IMR-90 (cell line): Measurements from ENCODE around the gene SLC6A12. TPM values are rescaled to one million over a fixed set of nuclear protein-coding genes. Genes with fewer than 3 reads are reported as not detected.

Experiments
- ATAC-seq: fragments of 200-7000 bp; cut with Tn5 transposase; 2 replicates; pipeline ENCODE4 v1.9.1; 2020; ENCODE audit warnings: low read depth, mild to moderate bottlenecking, moderate library complexity
- BruUV-seq: library from RNA; stranded (reverse); fragments of 400-500 nt; replicated peaks from 2 replicates; lab custom pipeline; 2021; lab: Mats Ljungman, UMichigan
- CTCF ChIA-PET: fragments of 300-600 bp; formaldehyde crosslinking; extraction: SDS; loops from one replicate; lab custom pipeline; 2021; ENCODE audit warnings: antibody characterized with exemption; lab: Yijun Ruan, JAX
- POLR2A ChIA-PET: fragments of 300-600 bp; sonication (Branson Sonifier 250); formaldehyde crosslinking; loops from one replicate; lab custom pipeline; 2022; ENCODE audit warnings: antibody characterized with exemption; ENCODE audit not compliant: unreplicated experiment; lab: Charles Lee
- DNase-seq: peaks from one replicate; pipeline ENCODE4 v3.0.0; 2013
- H2AFZ ChIP-seq: replicated peaks from 2 replicates; pipeline ENCODE3; 2013; ENCODE audit warnings: low read length, mild to moderate bottlenecking; ENCODE audit not compliant: poor library complexity
- H2AK5ac ChIP-seq: 2 replicates; pipeline ENCODE4 v1.6.1; 2013; ENCODE audit warnings: low read depth, low read length, inconsistent platforms
- H2AK9ac ChIP-seq: replicated peaks from 2 replicates; pipeline ENCODE3; 2013; ENCODE audit warnings: mild to moderate bottlenecking, low read depth, low read length, moderate library complexity; ENCODE audit not compliant: poor library complexity
- H2BK120ac ChIP-seq: 2 replicates; pipeline ENCODE4 v1.6.1; 2013; ENCODE audit warnings: low read depth, low read length, inconsistent platforms
- H2BK15ac ChIP-seq: 3 replicates; pipeline ENCODE4 v1.6.1; 2013; ENCODE audit warnings: low read depth, low read length, inconsistent platforms
- H2BK20ac ChIP-seq: 2 replicates; pipeline ENCODE4 v1.6.1; 2013; ENCODE audit warnings: low read depth, mild to moderate bottlenecking, inconsistent platforms, low read length, moderate library complexity
- H2BK5ac ChIP-seq: 2 replicates; pipeline ENCODE4 v1.6.1; 2013; ENCODE audit warnings: mild to moderate bottlenecking, low read depth, low read length, inconsistent platforms; ENCODE audit not compliant: poor library complexity, severe bottlenecking
- H3K14ac ChIP-seq: replicated peaks from 2 replicates; pipeline ENCODE4 v1.6.1; 2013; ENCODE audit warnings: low read depth, low read length, inconsistent platforms
- H3K18ac ChIP-seq: 2 replicates; pipeline ENCODE4 v1.6.1; 2013; ENCODE audit warnings: low read depth, low read length, control low read depth
- H3K23ac ChIP-seq: 2 replicates; pipeline ENCODE4 v1.6.1; 2013; ENCODE audit warnings: low read depth, low read length, inconsistent platforms
- H3K27ac ChIP-seq: 2 replicates; pipeline ENCODE4 v1.5.1; 2013; ENCODE audit warnings: mild to moderate bottlenecking, control low read depth, low read length; ENCODE audit not compliant: insufficient read depth
- H3K27me3 ChIP-seq: 2 replicates; pipeline ENCODE4 v1.6.1; 2013; ENCODE audit warnings: low read length; ENCODE audit not compliant: control insufficient read depth, insufficient read depth
- H3K36me3 ChIP-seq: 2 replicates; pipeline ENCODE4 v1.6.1; 2013; ENCODE audit warnings: low read length, mixed read lengths; ENCODE audit not compliant: control insufficient read depth, insufficient read depth
- H3K4ac ChIP-seq: 2 replicates; pipeline ENCODE4 v1.6.1; 2013; ENCODE audit warnings: low read depth, low read length, inconsistent platforms
- H3K4me1 ChIP-seq: 2 replicates; pipeline ENCODE4 v1.6.1; 2013; ENCODE audit warnings: low read length, mixed read lengths; ENCODE audit not compliant: control insufficient read depth, insufficient read depth
- H3K4me2 ChIP-seq: 2 replicates; pipeline ENCODE4 v1.6.1; 2013; ENCODE audit warnings: low read depth, mild to moderate bottlenecking, control low read depth, low read length, moderate library complexity
- H3K4me3 ChIP-seq: 2 replicates; pipeline ENCODE4 v1.5.1; 2013; ENCODE audit warnings: low read depth, mild to moderate bottlenecking, control low read depth, low read length, moderate library complexity; ENCODE audit not compliant: insufficient read depth
- H3K56ac ChIP-seq: 2 replicates; pipeline ENCODE4 v1.6.1; 2013; ENCODE audit warnings: low read length, inconsistent platforms; ENCODE audit not compliant: insufficient read depth; ENCODE audit errors: extremely low read depth
- H3K79me1 ChIP-seq, 2 experiments: 2 replicates each; pipeline ENCODE4 v1.6.1; 2013; ENCODE audit warnings: low read length in 2 of 2, inconsistent platforms in 1 of 2, low read depth in 1 of 2
- H3K9ac ChIP-seq: 2 replicates; pipeline ENCODE4 v1.6.1; 2013; ENCODE audit warnings: low read depth, low read length, control low read depth
- H3K9me1 ChIP-seq: 2 replicates; pipeline ENCODE4 v1.6.1; 2013; ENCODE audit warnings: low read length, inconsistent platforms; ENCODE audit not compliant: insufficient read depth
- H3K9me3 ChIP-seq: 2 replicates; pipeline ENCODE4 v1.6.1; 2013; ENCODE audit warnings: low read length; ENCODE audit not compliant: control insufficient read depth, insufficient read depth
- H4K20me1 ChIP-seq: 2 replicates; pipeline ENCODE4 v1.6.1; 2013; ENCODE audit warnings: low read length, inconsistent platforms; ENCODE audit not compliant: insufficient read depth
- H4K5ac ChIP-seq: 2 replicates; pipeline ENCODE4 v1.6.1; 2013; ENCODE audit warnings: mild to moderate bottlenecking, low read depth, low read length, control low read depth
- H4K8ac ChIP-seq, 2 experiments: 2 replicates each; pipeline ENCODE4 v1.6.1; 2013; ENCODE audit warnings: low read depth in 2 of 2, low read length in 2 of 2, control low read depth in 1 of 2, inconsistent platforms in 1 of 2
- H4K91ac ChIP-seq: 2 replicates; pipeline ENCODE4 v1.6.1; 2013; ENCODE audit warnings: low read depth, low read length, inconsistent platforms; ENCODE audit not compliant: insufficient read depth
- BHLHE40 ChIP-seq: fragments of 150-350 bp; IDR thresholded peaks from 2 replicates; pipeline ENCODE4 v1.6.1; 2016; ENCODE audit warnings: mild to moderate bottlenecking, low read depth, low read length
- CEBPB ChIP-seq: IDR thresholded peaks from 2 replicates; pipeline ENCODE4 v1.6.1; 2012; ENCODE audit warnings: low read depth, low read length, improper control_type of control experiment
- ELK1 ChIP-seq: fragments of 150-350 bp; IDR thresholded peaks from 2 replicates; pipeline ENCODE4 v1.6.1; 2016; ENCODE audit warnings: low read depth, mild to moderate bottlenecking, low read length, moderate library complexity, borderline replicate concordance
- FOS ChIP-seq: fragments of 150-350 bp; IDR thresholded peaks from 2 replicates; pipeline ENCODE4 v1.6.1; 2016; ENCODE audit warnings: low read depth, low read length
- MAFK ChIP-seq: IDR thresholded peaks from 2 replicates; pipeline ENCODE4 v1.6.1; 2012; ENCODE audit warnings: low read depth, low read length, improper control_type of control experiment
- MAZ ChIP-seq: IDR thresholded peaks from 2 replicates; pipeline ENCODE4 v1.6.1; 2012; ENCODE audit warnings: low read depth, mild to moderate bottlenecking, low read length, improper control_type of control experiment, moderate library complexity, borderline replicate concordance
- NFE2L2 ChIP-seq: fragments of 150-350 bp; IDR thresholded peaks from 2 replicates; pipeline ENCODE4 v1.6.1; 2016; ENCODE audit warnings: low read depth, mild to moderate bottlenecking, low read length
- POLR2A ChIP-seq: IDR thresholded peaks from 2 replicates; pipeline ENCODE4 v1.6.1; 2012; ENCODE audit warnings: mild to moderate bottlenecking, low read depth, low read length
- RAD21 ChIP-seq: IDR thresholded peaks from 2 replicates; pipeline ENCODE4 v1.6.1; 2012; ENCODE audit warnings: low read length, improper control_type of control experiment
- RCOR1 ChIP-seq: IDR thresholded peaks from 2 replicates; pipeline ENCODE4 v1.6.1; 2012; ENCODE audit warnings: mild to moderate bottlenecking, low read length, improper control_type of control experiment; ENCODE audit not compliant: insufficient replicate concordance
- RFX5 ChIP-seq: IDR thresholded peaks from 2 replicates; pipeline ENCODE4 v1.8.0; 2012; ENCODE audit warnings: low read depth, mild to moderate bottlenecking, low read length, moderate library complexity
- SMC3 ChIP-seq: fragments of 150-350 bp; IDR thresholded peaks from 2 replicates; pipeline ENCODE4 v1.6.1; 2016; ENCODE audit warnings: low read depth, mild to moderate bottlenecking, antibody characterized with exemption, low read length, moderate library complexity
- WGBS, 2 experiments: methylation state at CpG; one replicate each; pipeline versions ENCODE4 v1.1.5 to v1.1.7; 2013; ENCODE audit warnings: missing lambda C conversion rate in 2 of 2; ENCODE audit not compliant: insufficient read length in 1 of 2; ENCODE audit errors: extremely low coverage in 2 of 2; 5-methylcytosine and 5-hydroxymethylcytosine counted together
- dilution Hi-C: fragments of 300-500 bp; cut with HindIII; formaldehyde crosslinking; loops from one replicate; pipeline ENCODE4 v1.14.3; 2018; ENCODE audit warnings: low sequenced_read_pairs; ENCODE audit not compliant: unreplicated experiment
- in situ Hi-C: fragments of 300-500 bp; cut with MboI; formaldehyde crosslinking; loops from 3 replicates; pipeline ENCODE4 v1.14.3; 2019; ENCODE audit warnings: low sequenced_read_pairs, inconsistent platforms, mixed read lengths
- intact Hi-C: fragments of 100-400 bp; cut with micrococcal nuclease; formaldehyde crosslinking; loops from 2 replicates; pipeline ENCODE4 v1.10.0; 2022
- polyA plus RNA-seq, 3 experiments: library from polyadenylated mRNA; depleted of rRNA; stranded (reverse); fragments of >200 nt; gene quantifications; 2 replicates each; pipeline ENCODE4 v1.2.3, GENCODE V29; 2012; ENCODE audit warnings: low replicate concordance in 1 of 3
- total RNA-seq: library from RNA; depleted of rRNA; stranded (reverse); fragments of >200 nt; gene quantifications from 2 replicates; pipeline ENCODE4 v1.2.3, GENCODE V29; 2012

Gene SLC6A12
- total and polyA plus RNA-seq, 2 of the 4 experiments (the other 2 are of a cell fraction), result not detected

- in situ Hi-C loops (no loop called here), intact Hi-C loops (no loop called here), dilution Hi-C loops (no loop called here)
- no peak overlapping the region for H4K8ac ChIP-seq
- no peak overlapping the region for H2BK120ac ChIP-seq
- H3K23ac ChIP-seq, result no peak overlapping the region
- DNase-seq (no peak), ATAC-seq (no peak)
- POLR2A ChIA-PET, result no interaction called here
- no peaks in the 10 kb centered on the region for H4K20me1 ChIP-seq
- H3K79me1 ChIP-seq, result no peaks in the 10 kb centered on the region
- no peaks in the 10 kb centered on the region for H3K9me3 ChIP-seq
- H3K4me1 ChIP-seq, result no peaks in the 10 kb centered on the region
- no peak overlapping the region for H2AFZ ChIP-seq
- H2BK15ac ChIP-seq, result no peak overlapping the region
- no peak overlapping the region for H2AK9ac ChIP-seq
- BruUV-seq, result no TSS peak
- H2BK20ac ChIP-seq, result no peak overlapping the region
- no peak overlapping the region for H2AK5ac ChIP-seq
- H3K27me3 ChIP-seq, result peaks cover 61% of the 10 kb centered on the region
- TF ChIP-seq RFX5 (no peak), MAZ (no peak), NFE2L2 (no peak), RAD21 (no peak), FOS (no peak), RCOR1 (no peak), ELK1 (no peak), MAFK (no peak), BHLHE40 (no peak), CEBPB (no peak), POLR2A (no peak), SMC3 (no peak)
- no peak overlapping the region for H3K27ac ChIP-seq
- no peak overlapping the region for H3K18ac ChIP-seq
- H3K9me1 ChIP-seq, result 0 out of 2 replicates have a peak, but pooled peaks cover 2% of the 10 kb centered on the region
- no peak overlapping the region for H3K9ac ChIP-seq
- no peak overlapping the region for H4K91ac ChIP-seq
- H3K56ac ChIP-seq, result no peak overlapping the region
- WGBS, 2 experiments, result no CpG with 5 or more reads among the region's 3 CpGs
- H4K5ac ChIP-seq, result no peak overlapping the region
- no peak overlapping the region for H3K4ac ChIP-seq
- no peak overlapping the region for H3K4me2 ChIP-seq
- H3K36me3 ChIP-seq, result no peaks in the 10 kb centered on the region
- CTCF ChIA-PET, result no interaction called here
- H3K14ac ChIP-seq, result no peak overlapping the region
- no peak overlapping the region for H3K4me3 ChIP-seq
- no peak overlapping the region for H2BK5ac ChIP-seq
Observed at GRCh38 chr12:256958-257357, 43.0 kb upstream of the SLC6A12 start.
